Measurements from ENCODE around the gene MFSD12. TPM values are rescaled to one million over a fixed set of nuclear protein-coding genes. Genes with fewer than 3 reads are reported as not detected.
A peak's percentile ranks its signal among the peaks of the same experiment; 100 is the strongest.

MFSD12 gene
- total RNA-seq, 1 donor from 2014 or later: 80.9 TPM

DNA sequence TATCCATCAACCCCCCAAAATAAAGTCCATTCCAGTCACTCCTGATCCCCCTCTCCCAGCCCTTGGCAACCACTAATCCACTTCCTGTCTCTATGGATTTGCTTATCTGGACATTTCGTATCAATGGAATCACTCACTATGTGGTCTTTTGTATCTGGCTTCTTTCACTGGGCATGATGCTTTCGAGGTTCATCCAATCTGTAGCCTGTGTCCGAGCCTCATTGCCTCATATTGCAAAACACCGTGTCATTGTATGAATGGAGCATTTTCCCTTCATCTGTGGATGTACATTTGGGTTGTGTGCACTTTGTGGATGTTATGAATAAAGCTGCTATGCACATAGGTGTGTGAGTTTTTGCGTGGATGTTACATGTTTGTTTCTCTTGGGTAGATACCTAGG is 52.7 kb downstream of the MFSD12 start:
- H3K27me3 Mint-ChIP-seq: no peaks in the 10 kb centered on the region
- peak overlapping the region; percentile 98 for H3K27ac Mint-ChIP-seq
- H3K36me3 Mint-ChIP-seq: peaks cover 3% of the 10 kb centered on the region
- no peak for DNase-seq (ENCODE audit: extremely low spot score, unreplicated experiment)
- peak overlapping the region; percentile 94 for H3K4me3 Mint-ChIP-seq
- H3K9me3 Mint-ChIP-seq: peaks cover 4% of the 10 kb centered on the region
- TF ChIP-seq, protein P1, sequence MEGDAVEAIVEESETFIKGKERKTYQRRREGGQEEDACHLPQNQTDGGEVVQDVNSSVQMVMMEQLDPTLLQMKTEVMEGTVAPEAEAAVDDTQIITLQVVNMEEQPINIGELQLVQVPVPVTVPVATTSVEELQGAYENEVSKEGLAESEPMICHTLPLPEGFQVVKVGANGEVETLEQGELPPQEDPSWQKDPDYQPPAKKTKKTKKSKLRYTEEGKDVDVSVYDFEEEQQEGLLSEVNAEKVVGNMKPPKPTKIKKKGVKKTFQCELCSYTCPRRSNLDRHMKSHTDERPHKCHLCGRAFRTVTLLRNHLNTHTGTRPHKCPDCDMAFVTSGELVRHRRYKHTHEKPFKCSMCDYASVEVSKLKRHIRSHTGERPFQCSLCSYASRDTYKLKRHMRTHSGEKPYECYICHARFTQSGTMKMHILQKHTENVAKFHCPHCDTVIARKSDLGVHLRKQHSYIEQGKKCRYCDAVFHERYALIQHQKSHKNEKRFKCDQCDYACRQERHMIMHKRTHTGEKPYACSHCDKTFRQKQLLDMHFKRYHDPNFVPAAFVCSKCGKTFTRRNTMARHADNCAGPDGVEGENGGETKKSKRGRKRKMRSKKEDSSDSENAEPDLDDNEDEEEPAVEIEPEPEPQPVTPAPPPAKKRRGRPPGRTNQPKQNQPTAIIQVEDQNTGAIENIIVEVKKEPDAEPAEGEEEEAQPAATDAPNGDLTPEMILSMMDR (conservative IDR thresholded peaks at IDR 0.05): no peak
- peaks cover 23% of the 10 kb centered on the region for H3K4me1 Mint-ChIP-seq (ENCODE audit: unreplicated experiment)

DNA sequence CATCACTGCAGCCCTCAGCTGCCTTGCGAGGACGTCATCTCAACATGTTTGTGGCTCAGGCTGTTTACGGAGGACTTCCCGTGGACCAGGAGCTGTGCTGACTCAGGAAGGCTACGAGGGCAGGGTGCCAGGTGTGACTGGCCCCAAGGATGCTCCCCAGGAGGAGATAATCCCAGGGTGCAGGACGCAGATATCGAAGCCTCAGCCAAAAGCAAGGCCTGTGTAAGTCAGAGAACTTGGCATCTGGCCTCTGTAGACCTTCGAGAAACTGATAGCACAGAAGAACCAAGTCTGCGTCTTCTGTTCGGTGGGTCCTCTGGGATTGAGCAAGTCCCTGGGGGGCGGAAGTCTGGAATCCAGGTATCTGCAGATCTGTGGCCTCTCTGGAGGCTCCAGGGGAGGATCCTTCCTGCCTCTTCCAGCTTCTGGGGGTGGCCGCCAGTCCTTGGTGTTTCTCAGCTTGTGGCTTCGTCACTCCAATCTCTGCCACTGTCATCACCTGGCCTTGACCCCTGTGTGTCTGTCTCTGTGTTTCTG is 54.3 kb downstream of the MFSD12 start:
- TF ChIP-seq, protein P1 (conservative IDR thresholded peaks at IDR 0.05): no peak
- H3K27me3 Mint-ChIP-seq: no peaks in the 10 kb centered on the region
- peaks cover 21% of the 10 kb centered on the region for H3K4me1 Mint-ChIP-seq (ENCODE audit: unreplicated experiment)
- no peak for DNase-seq (ENCODE audit: extremely low spot score, unreplicated experiment)
- no peak overlapping the region for H3K4me3 Mint-ChIP-seq
- no peak overlapping the region for H3K27ac Mint-ChIP-seq
- peaks cover 4% of the 10 kb centered on the region for H3K9me3 Mint-ChIP-seq
- H3K36me3 Mint-ChIP-seq: peaks cover under 1% of the 10 kb centered on the region

DNA sequence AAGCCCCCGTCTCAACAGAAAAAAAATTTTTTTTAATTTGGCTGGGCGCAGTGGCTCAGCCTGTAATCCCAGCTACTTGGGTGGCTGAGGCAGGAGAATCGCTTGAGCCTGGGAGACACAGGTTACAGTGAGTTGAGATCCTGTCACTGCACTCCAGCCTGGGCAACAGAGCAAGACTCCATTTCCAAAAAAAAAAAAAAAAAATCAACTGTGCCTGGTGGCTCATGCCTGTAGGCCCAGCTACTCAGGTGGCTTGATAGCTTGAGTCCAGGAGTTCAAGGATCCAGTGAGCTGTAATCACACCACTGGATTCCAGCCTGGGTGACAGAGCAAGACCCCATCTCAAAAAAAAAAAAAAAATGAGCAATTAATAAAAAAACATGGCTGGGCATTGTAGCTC is 55.6 kb downstream of the MFSD12 start:
- Mint-ChIP-seq H3K9me3 (peaks cover 4% of the 10 kb centered on the region), H3K36me3 (peaks cover 9% of the 10 kb centered on the region), H3K4me3 (no peak overlapping the region), H3K27me3 (no peaks in the 10 kb centered on the region), H3K4me1 (ENCODE audit: unreplicated experiment) (peaks cover 24% of the 10 kb centered on the region), H3K27ac (no peak overlapping the region)
- TF ChIP-seq, protein P1 (conservative IDR thresholded peaks at IDR 0.05): no peak
- DNase-seq (ENCODE audit: extremely low spot score, unreplicated experiment): no peak

DNA sequence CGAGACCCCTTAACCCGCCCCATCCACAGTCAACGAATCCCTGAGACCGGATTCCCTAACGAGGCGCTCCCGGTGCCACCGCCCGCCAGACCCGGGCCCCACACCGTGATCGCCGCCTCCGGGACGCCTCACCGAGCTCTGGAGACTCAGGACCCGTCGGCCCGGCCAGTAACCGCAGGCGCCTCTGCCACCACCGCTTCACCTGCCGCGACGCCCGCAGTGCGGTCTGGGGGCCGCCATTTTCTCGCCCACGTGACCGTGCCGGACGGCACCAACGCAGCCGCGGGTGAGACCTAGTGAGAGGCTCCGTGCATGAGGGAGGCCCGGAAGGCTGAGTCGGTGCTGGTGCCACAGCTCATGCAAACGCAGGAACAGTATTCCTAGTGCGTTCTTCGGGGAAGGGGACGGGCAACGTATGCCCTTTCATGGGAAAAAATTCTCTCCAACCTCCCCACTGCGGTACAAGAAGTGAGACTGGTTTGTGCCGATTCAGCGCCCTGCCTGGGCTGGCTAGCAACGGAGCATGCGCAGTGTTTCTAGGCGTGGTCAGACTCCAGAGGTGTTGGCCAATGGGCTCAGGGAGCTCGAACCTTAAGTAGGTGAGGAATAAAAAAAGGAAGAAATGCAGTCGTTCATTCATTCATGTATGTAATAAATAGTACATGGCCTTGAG is 56.8 kb downstream of the MFSD12 start, which contains the start of gene DOHH:
TSS of gene DOHH (minus strand) at position 246 of the 673 bp plus-strand sequence. CDS start 3,860 bp downstream, outside the sequence.
- peaks cover 4% of the 10 kb centered on the region for H3K9me3 Mint-ChIP-seq
- peaks cover 9% of the 10 kb centered on the region for H3K36me3 Mint-ChIP-seq
- H3K4me1 Mint-ChIP-seq (ENCODE audit: unreplicated experiment): peaks cover 19% of the 10 kb centered on the region
- no peaks in the 10 kb centered on the region for H3K27me3 Mint-ChIP-seq
- TF ChIP-seq, protein P1 (conservative IDR thresholded peaks at IDR 0.05): no peak
- peak within 1 kb of the TSS; percentile 98 for H3K27ac Mint-ChIP-seq
- H3K4me3 Mint-ChIP-seq: peak within 1 kb of the TSS; percentile 93
- peak; percentile 94 for DNase-seq (ENCODE audit: extremely low spot score, unreplicated experiment)

DNA sequence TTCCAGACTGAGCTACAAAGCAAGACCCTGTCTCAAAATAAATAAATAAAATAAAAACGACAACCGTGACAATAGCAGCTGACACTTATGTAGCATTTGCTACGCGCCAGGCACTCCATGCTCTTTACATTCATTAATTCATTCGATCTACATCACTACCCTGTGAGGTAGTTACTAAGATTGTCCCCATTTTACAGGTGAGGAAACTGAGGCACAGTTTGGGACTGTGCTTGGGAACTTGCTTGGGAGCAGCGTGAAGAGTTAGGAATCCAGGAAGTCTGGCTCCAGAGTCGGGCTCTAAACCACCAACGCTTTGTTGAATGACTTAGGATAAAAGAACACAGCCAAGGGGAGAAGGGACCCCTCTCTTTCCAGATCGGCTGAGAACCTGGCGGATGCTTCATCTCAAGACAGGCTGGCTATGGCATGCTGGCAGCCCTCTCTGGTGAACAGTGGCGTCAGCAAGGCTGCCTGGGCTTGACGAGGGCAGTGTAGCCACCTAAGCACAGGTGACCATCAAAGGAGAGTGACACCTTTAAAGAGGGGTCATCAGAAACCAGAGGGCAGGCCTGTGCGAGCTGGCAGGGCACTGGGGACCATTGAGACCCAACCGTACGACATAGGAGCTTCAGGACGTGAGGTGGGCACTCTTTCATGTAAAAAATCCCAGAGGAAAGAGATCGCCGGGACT is 57.5 kb downstream of the MFSD12 start:
- DNase-seq (ENCODE audit: extremely low spot score, unreplicated experiment): no peak
- Mint-ChIP-seq H3K27me3 (no peaks in the 10 kb centered on the region), H3K9me3 (peaks cover 4% of the 10 kb centered on the region), H3K27ac (peak overlapping the region; percentile 98), H3K36me3 (peaks cover 9% of the 10 kb centered on the region), H3K4me1 (ENCODE audit: unreplicated experiment) (peaks cover 18% of the 10 kb centered on the region), H3K4me3 (peak overlapping the region; percentile 93)
- TF ChIP-seq, protein P1 (conservative IDR thresholded peaks at IDR 0.05): no peak

Measured in type B pancreatic cell (in vitro differentiated cells).